ENCODE results near the gene ZNF93.
"Not testable (repeated sequence)": the region's sequence is repeated elsewhere in the genome, so short reads cannot be mapped to it uniquely, and the experiment has no call there.

ZNF93 gene

GRCh38 chr19:19933432-19934314, 32.9 kb downstream of the ZNF93 start:
- not testable (repeated sequence) for H3K4me3 ChIP-seq (ENCODE audit: low read length); DNase-seq (ENCODE audit: low read depth, low spot score)

GRCh38 chr19:19937403-19937802, 36.7 kb downstream of the ZNF93 start:
- no peak for DNase-seq (ENCODE audit: low read depth, low spot score)
- no peak overlapping the region for H3K4me3 ChIP-seq (ENCODE audit: low read length)

GRCh38 chr19:19938449-19938848, 37.7 kb downstream of the ZNF93 start:
- no peak overlapping the region for H3K4me3 ChIP-seq (ENCODE audit: low read length)
- DNase-seq (ENCODE audit: low read depth, low spot score) = no peak

- DNase-seq (ENCODE audit: low read depth, low spot score) = no peak
- H3K4me3 ChIP-seq (ENCODE audit: low read length) = no peak overlapping the region
Measured at GRCh38 chr19:19943848-19944582, 43.3 kb downstream of the ZNF93 start.

- DNase-seq (ENCODE audit: low read depth, low spot score) = no peak
- no peak overlapping the region for H3K4me3 ChIP-seq (ENCODE audit: low read length)
Measured at GRCh38 chr19:19944583-19944880, 43.8 kb downstream of the ZNF93 start.

GRCh38 chr19:19946226-19946625, 45.5 kb downstream of the ZNF93 start:
- no peak for DNase-seq (ENCODE audit: low read depth, low spot score)
- H3K4me3 ChIP-seq (ENCODE audit: low read length) = no peak overlapping the region

- DNase-seq (ENCODE audit: low read depth, low spot score) = peak; percentile 35
- no peak overlapping the region for H3K4me3 ChIP-seq (ENCODE audit: low read length)
Measured at GRCh38 chr19:19948800-19949199, 48.1 kb downstream of the ZNF93 start.

GRCh38 chr19:19955208-19955607, 54.5 kb downstream of the ZNF93 start:
- DNase-seq (ENCODE audit: low read depth, low spot score) = no peak

GRCh38 chr19:19956434-19957075, 55.8 kb downstream of the ZNF93 start:
- H3K4me3 ChIP-seq (ENCODE audit: low read length) = no peak overlapping the region
- DNase-seq (ENCODE audit: low read depth, low spot score) = no peak

More at GRCh38 chr19:19955208-19955607, 54.5 kb downstream of the ZNF93 start:
- H3K4me3 ChIP-seq (ENCODE audit: low read length) = no peak overlapping the region

GRCh38 chr19:19957766-19958165, 57.0 kb downstream of the ZNF93 start:
- DNase-seq (ENCODE audit: low read depth, low spot score); H3K4me3 ChIP-seq (ENCODE audit: low read length): not testable (repeated sequence)

- peak; percentile 26 for DNase-seq (ENCODE audit: low read depth, low spot score)
- H3K4me3 ChIP-seq (ENCODE audit: low read length) = 0 out of 2 replicates have a peak overlapping the region, but pooled peaks have one; percentile 23
Measured at GRCh38 chr19:19959151-19959799, 58.5 kb downstream of the ZNF93 start.

GRCh38 chr19:19964416-19964815, 63.7 kb downstream of the ZNF93 start:
- H3K4me3 ChIP-seq (ENCODE audit: low read length) = no peak overlapping the region
- DNase-seq (ENCODE audit: low read depth, low spot score) = no peak

GRCh38 chr19:19966126-19966525, 65.4 kb downstream of the ZNF93 start:
- H3K4me3 ChIP-seq (ENCODE audit: low read length); DNase-seq (ENCODE audit: low read depth, low spot score): not testable (repeated sequence)

GRCh38 chr19:19966862-19967261, 66.1 kb downstream of the ZNF93 start:
- no peak overlapping the region for H3K4me3 ChIP-seq (ENCODE audit: low read length)
- no peak for DNase-seq (ENCODE audit: low read depth, low spot score)
